IPS-15b (cell line): Measurements from ENCODE around the gene ALLC.

ENCODE experiments used
- H3K27me3 ChIP-seq: one replicate; pipeline ENCODE4 v1.6.1; 2013; ENCODE audit warnings: low read length; ENCODE audit not compliant: control insufficient read depth, insufficient read depth
- H3K36me3 ChIP-seq: one replicate; pipeline ENCODE4 v1.6.1; 2013; ENCODE audit warnings: low read length; ENCODE audit not compliant: control insufficient read depth, insufficient read depth
- H3K4me1 ChIP-seq: one replicate; pipeline ENCODE4 v1.6.1; 2013; ENCODE audit warnings: mild to moderate bottlenecking, low read length; ENCODE audit not compliant: control insufficient read depth, insufficient read depth
- H3K4me3 ChIP-seq: one replicate; pipeline ENCODE4 v1.5.1; 2013; ENCODE audit warnings: low read depth, low read length
- H3K9ac ChIP-seq: one replicate; pipeline ENCODE4 v1.6.1; 2013; ENCODE audit warnings: low read depth, mild to moderate bottlenecking, low read length
- H3K9me3 ChIP-seq: one replicate; pipeline ENCODE4 v1.6.1; 2013; ENCODE audit warnings: mild to moderate bottlenecking, low read length; ENCODE audit not compliant: control insufficient read depth, insufficient read depth

The ALLC gene

DNA sequence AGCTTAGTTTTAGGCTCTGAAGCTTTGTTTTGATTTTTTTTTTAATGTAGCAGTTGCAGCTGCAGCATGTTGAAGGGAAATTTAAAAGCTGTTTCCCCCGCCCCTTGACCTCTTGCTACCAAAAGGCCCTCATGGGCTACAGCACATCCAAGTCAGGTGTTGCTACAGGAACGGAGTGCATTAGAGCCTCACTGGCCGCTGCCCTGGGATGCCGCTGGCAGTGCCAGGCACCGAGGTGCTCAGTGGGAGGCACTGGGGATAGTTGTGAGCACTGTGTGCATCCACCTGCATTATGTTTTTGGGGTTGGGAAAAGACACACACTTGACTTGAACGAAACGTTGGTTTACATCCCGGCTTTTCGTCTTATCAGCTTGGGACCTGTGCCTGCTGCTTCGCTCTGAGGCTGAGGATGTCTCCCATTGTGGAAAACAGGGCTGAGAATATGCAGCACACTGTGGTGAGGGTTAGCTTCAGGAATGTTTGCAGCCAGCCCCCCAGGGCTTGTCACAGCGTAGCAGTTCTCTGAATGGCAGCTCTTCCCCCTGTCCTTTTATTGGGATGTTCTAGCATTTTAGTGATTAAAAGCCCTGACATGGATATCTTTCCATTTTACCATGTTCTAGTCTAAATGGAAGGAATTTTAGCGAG lies 69.5 kb downstream of the ALLC start:
- Histone ChIP-seq H3K9me3 (no peaks in the 10 kb centered on the region), H3K4me3 (peak overlapping the region; percentile 14), H3K9ac (no peak overlapping the region), H3K27me3 (no peaks in the 10 kb centered on the region), H3K4me1 (peaks cover 8% of the 10 kb centered on the region), H3K36me3 (no peaks in the 10 kb centered on the region)

DNA sequence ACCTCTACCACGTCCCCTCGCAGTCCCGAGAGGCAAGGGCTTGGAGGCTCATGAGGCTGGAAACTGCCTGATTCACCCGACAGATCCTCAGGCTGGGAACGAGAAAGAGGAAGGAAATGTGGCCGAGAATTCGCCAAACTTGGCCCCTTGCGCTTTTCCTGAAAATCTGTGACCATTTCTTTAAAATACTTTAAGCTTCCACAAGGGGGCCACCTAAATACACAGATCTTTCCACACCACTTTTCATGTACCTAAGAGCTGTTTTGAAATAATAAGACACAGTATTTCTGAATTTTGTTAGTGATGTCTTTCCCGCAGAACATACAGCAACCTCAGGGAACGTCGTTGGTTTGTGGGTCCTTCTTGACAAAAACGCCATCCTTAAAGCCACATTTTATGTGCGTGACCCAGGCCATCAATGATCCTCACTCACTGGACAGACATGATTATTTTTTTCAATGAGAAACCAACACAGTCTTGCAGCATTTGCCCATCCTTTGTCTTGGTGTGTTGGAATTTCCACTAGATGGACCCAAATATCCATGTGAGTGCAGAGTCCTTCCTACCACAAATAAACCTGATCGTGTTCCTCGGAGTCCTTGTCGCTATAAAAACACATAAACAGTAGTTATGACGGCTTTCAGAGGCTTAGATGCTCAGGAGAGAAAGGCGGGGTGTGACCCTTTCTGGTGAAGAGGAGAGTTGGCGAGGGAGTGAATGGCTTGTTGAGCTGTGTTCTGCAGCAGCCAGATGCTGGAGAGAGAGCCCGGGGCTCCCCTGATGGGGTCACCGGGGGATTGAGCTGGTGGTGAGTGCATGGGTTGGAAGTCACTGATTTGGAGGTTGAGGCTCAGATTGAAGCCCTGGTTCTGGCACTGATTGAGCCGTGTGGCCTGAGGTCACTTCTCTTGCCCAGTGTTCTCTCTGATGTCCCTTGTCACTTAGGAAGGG lies 70.4 kb downstream of the ALLC start:
- H3K27me3 ChIP-seq: no peaks in the 10 kb centered on the region
- no peak overlapping the region for H3K9ac ChIP-seq
- H3K4me1 ChIP-seq: peaks cover 8% of the 10 kb centered on the region
- H3K4me3 ChIP-seq: peak overlapping the region; percentile 14
- no peaks in the 10 kb centered on the region for H3K36me3 ChIP-seq
- H3K9me3 ChIP-seq: no peaks in the 10 kb centered on the region

DNA sequence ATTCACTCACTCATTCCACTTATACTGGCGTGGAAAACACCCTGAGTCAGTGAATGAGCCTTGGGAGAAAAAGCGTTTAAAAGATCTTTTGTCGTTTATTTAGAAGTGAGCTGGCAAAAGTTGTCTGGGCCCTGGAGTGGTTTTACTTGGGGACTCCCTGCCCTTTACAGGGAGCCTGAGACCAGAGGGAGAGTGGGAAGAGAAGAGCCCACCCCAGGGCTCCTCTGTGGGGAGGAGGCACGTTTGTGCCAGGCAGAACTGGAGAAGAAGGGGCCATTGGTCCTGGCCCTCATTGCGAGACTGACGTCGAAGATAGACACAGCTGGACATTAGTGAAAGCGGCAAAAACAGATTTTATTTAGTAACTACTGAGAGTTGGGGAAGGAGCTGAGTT lies 71.1 kb downstream of the ALLC start:
- Histone ChIP-seq H3K4me3 (no peak overlapping the region), H3K36me3 (no peaks in the 10 kb centered on the region), H3K27me3 (no peaks in the 10 kb centered on the region), H3K9ac (no peak overlapping the region), H3K4me1 (peaks cover 8% of the 10 kb centered on the region), H3K9me3 (no peaks in the 10 kb centered on the region)

DNA sequence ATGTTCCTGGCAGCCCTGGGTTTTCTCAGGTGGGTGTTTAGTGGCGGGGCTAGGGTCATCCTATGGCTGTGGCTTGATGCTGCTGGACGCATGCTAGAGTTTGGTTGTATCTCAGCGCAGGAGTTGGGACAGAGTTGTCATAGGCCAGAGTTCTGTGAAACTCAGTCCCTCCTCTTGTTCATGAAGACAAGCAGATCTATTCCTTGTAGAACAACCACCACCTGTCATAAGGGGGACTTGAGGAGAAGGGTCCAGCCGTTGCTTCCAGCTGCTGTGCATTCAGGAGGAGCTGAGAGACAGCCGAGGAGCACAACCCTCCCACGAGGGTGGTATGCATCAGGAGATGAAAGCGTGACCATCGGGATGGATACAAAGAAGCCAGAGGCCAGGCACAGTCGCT lies 71.8 kb downstream of the ALLC start:
- no peaks in the 10 kb centered on the region for H3K27me3 ChIP-seq

DNA sequence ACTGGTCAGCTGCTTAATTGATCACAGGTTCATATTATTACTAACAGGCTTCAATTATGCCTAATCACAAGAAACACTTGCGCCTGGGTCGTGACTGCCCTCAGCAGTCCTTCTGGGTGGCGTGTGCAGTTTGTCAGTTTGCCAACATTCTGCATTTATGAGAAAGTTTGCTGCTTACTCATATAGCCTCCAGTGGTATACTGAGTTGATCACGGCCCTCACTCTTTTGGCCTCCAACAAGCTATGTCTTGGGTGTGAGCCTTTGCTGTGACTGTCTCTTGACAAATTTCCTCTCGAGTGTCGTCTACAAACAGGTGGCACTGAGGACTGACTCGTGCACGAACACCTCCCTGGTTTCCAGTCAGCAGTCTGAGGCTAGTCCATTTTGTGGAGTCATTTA lies 72.6 kb downstream of the ALLC start:
- Histone ChIP-seq H3K9ac (no peak overlapping the region), H3K4me1 (peaks cover 8% of the 10 kb centered on the region), H3K4me3 (no peak overlapping the region), H3K9me3 (no peaks in the 10 kb centered on the region), H3K36me3 (no peaks in the 10 kb centered on the region), H3K27me3 (no peaks in the 10 kb centered on the region)

More for the DNA sequence above, 71.8 kb downstream of the ALLC start:
- Histone ChIP-seq H3K36me3 (no peaks in the 10 kb centered on the region), H3K4me3 (no peak overlapping the region), H3K9me3 (no peaks in the 10 kb centered on the region), H3K4me1 (peaks cover 8% of the 10 kb centered on the region), H3K9ac (no peak overlapping the region)

DNA sequence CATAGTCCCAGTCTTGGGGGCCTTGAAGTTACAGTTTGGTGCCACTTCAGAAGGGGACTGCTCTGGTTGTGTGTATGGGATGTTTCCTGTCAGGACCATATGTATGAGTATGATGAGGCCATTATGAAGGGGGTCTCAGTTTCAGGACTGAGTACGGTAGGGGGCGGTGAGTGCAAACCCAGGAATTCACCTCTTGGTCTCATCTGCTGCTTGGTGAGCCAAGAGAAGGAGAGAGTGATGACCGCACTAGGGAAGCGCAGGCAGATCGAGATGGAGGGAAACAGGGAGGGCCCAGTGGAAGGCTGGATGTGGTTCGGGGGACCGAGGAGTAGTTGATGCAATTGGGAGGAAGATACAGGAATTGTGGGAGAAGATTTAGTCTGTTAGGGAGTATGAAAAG lies 73.8 kb downstream of the ALLC start:
- H3K9me3 ChIP-seq: no peaks in the 10 kb centered on the region
- no peak overlapping the region for H3K4me3 ChIP-seq
- no peaks in the 10 kb centered on the region for H3K27me3 ChIP-seq
- H3K4me1 ChIP-seq: peaks cover 8% of the 10 kb centered on the region
- no peaks in the 10 kb centered on the region for H3K36me3 ChIP-seq
- H3K9ac ChIP-seq: no peak overlapping the region

DNA sequence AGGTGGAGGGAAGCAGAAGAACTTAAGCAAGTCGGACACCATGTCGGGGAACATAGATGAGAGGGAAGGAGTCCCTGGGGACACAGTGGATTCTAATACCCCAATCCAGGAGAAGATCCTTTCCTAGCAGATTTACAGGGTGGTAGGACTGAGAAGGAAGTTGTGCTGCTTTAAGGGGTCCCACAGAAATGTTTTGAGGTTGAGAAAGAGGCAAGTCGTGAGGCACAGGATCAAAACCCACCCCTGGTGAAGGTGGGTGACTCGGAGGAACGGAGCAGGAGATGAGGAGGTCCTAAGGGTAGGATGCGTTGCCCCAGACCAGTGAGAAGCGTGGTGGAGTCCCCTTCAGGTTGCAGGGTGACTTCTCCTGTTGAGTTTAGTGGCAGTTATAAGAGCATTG lies 78.1 kb downstream of the ALLC start:
- Histone ChIP-seq H3K9me3 (no peaks in the 10 kb centered on the region), H3K4me1 (no peaks in the 10 kb centered on the region), H3K27me3 (no peaks in the 10 kb centered on the region), H3K36me3 (no peaks in the 10 kb centered on the region), H3K4me3 (no peak overlapping the region), H3K9ac (no peak overlapping the region)

DNA sequence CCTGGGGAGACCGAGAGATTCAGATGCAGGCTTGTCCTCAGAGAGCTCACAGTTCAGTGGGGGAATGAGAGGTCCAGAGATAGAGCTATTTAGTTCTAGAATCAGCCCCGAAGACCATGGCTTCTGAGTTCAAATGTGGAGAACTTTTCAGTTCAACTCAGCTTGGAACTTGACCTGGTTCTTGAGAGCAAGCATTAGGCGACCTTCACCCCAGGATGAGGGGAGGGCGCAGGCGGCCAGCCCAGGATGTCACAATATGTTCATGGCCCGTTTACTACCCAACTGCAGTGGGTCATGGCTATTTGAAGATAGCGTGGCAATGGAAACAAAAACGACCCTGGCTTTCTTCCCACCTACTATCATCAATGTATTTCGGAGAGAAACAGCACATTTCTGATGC lies 79.1 kb downstream of the ALLC start:
- no peaks in the 10 kb centered on the region for H3K36me3 ChIP-seq
- no peaks in the 10 kb centered on the region for H3K9me3 ChIP-seq
- no peaks in the 10 kb centered on the region for H3K4me1 ChIP-seq
- no peaks in the 10 kb centered on the region for H3K27me3 ChIP-seq
- no peak overlapping the region for H3K9ac ChIP-seq
- no peak overlapping the region for H3K4me3 ChIP-seq

DNA sequence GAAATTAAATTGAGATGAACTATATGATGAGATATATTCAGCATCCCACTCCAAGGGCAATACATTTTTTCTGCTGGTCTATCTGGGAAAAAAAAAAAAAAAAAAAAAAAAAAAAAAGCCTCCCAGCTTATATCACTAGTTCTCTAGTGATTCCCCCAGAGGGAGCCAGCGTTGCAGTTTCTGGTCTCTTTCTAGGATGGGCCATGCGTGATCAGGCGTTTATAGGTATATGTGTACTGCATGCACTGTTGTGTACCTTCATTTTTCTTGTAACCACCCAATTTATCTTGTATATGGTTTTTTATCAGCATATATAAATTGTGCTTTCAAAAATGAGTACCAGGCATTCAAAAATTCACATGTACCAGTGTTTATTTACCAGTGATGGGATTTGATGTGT lies 80.5 kb downstream of the ALLC start:
- H3K4me3 ChIP-seq: no peak overlapping the region
- H3K27me3 ChIP-seq: no peaks in the 10 kb centered on the region
- H3K9me3 ChIP-seq: no peaks in the 10 kb centered on the region
- H3K36me3 ChIP-seq: no peaks in the 10 kb centered on the region
- H3K9ac ChIP-seq: no peak overlapping the region
- no peaks in the 10 kb centered on the region for H3K4me1 ChIP-seq

DNA sequence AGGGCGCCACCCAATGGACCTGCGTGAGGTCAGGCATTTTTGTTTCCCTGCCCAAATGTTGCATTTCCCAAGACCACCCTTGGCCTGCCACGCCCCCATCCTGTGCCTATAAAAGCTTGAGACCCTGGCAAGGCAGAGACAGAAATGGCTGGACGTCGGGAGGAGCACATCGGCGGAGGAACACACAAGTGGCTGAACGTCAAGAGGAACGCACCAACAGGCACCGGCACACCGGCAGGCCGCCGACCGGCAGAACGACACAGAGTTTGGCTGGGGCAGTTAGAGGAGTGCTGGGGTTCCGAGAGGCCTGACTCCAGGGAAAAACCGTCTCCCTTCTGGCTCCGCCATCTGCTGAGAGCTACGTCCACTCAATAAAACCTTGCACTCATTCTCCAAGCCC lies 81.3 kb downstream of the ALLC start:
- Histone ChIP-seq H3K4me3 (no peak overlapping the region), H3K27me3 (no peaks in the 10 kb centered on the region), H3K9me3 (no peaks in the 10 kb centered on the region), H3K4me1 (no peaks in the 10 kb centered on the region), H3K9ac (no peak overlapping the region), H3K36me3 (no peaks in the 10 kb centered on the region)

DNA sequence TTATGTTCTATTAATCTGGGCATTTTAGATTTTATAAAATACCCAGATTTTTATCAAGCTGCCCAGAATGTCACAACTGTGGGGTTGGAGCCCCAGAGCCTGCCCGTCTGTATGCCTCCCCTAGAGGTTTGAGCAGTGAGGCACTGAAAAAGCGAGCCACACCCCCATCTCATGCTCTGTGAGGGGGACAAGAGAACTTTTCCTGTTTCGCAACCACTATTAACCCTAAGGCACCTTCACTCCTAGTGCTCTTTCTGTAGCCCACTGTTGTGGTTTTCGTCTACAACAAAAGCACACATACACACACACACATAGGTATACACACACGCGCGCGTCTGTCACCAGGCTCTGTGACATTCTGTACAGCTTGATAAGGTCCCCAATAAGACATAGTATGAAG lies 83.4 kb downstream of the ALLC start:
- Histone ChIP-seq H3K9me3 (no peaks in the 10 kb centered on the region), H3K4me1 (no peaks in the 10 kb centered on the region), H3K36me3 (no peaks in the 10 kb centered on the region), H3K27me3 (no peaks in the 10 kb centered on the region), H3K9ac (no peak overlapping the region), H3K4me3 (no peak overlapping the region)
